ENCODE measurements around the gene BTG4.
A peak's percentile ranks its signal among the peaks of the same experiment; 100 is the strongest.

BTG4 gene

DNA sequence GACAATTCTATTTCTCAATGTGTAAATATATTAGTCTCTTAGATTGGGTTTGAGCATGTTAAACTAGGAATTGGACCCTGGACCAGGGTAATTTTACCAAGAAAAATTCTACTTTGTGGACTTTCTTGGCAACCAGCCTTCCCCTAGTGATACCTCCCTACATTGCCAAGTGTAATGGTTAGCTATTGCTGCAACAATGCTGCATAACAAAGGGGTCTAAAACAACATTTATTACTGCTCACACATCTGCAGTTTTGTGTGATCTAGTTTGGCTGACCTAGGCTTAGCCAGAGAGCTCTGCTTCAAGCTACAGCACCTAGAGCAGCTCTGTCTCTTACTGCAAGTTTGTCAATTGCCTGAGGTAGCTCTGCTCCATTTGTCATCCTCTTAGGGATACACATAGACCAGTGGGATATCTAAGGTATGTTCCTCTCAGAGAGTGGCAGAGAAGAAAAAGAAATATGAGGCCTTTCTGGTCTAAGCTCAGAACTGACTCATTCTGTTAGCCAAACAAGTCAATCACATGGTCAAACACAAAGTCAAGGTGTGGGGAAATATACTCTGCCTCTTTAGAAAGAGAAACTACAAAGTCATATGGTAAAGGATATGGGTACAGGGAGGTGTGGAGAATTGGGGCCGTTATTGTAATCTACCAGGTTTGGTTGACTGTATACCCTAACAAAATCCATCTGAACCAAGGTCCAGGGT lies 26.4 kb upstream of the BTG4 start:
- FAIRE-seq (no peak), DNase-seq (ENCODE audit: low spot score) (no peak)

DNA sequence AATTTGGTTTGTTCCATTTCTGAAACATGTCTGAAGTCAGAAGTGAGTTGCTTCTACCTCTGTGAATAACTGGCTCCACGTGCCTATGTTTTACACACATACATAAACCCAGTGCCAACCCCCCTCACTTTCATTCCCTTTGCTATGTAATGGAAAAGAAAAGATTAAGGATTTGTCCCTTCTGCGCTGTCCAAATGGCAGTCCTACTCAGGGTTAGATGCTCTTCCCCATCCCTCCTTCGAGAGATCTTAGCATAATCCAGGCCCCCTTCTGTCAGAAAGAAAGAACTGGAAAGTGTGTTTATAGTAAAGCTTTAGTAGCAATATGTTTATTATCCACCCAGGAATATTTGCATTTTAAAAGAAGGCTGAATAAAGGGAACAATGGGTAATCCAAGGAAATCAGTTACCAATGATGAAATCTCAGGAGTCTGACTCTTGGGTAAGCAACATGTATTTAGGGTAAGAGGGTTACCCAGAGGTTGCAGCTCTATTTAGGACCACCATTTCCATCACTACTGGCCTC lies 25.2 kb upstream of the BTG4 start:
- no peak for FAIRE-seq
- DNase-seq (ENCODE audit: low spot score), result no peak

DNA sequence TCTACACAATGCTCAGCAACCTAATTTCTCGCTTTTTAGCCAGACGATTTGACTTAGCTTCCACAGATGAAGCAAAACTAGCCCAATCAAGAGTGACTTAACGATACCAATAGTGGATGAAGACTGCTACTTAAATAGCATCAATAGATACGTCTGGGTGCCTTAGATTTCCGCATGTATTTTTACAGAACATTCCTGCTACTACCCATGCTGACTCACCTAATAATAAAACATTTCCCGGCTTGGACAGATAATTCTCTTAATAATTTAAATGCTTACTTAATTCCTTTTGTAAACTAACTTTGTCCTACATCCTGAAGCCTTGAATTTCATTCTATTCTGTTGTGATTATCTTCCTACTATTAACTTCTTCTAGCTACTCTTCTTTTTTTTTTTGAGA lies 23.1 kb upstream of the BTG4 start:
- DNase-seq (ENCODE audit: low spot score) (no peak), FAIRE-seq (no peak)

DNA sequence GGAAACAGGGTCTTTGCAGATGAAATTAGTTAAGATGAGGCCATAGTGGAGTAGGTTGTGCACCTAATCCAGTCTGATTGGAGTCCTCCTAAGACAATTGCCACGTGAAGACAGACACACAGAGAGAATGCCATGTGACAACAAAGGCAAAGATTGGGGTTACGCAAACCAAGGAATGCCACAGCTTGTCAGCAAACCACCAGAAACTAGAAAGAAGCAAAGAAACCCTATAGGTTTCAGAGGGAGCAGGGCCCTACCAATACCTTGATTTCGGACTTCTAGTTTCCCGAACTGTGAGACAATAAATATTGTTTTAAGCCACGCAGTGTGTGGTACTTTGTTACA lies 20.2 kb upstream of the BTG4 start:
- DNase-seq (ENCODE audit: low spot score) (no peak), FAIRE-seq (no peak)

DNA sequence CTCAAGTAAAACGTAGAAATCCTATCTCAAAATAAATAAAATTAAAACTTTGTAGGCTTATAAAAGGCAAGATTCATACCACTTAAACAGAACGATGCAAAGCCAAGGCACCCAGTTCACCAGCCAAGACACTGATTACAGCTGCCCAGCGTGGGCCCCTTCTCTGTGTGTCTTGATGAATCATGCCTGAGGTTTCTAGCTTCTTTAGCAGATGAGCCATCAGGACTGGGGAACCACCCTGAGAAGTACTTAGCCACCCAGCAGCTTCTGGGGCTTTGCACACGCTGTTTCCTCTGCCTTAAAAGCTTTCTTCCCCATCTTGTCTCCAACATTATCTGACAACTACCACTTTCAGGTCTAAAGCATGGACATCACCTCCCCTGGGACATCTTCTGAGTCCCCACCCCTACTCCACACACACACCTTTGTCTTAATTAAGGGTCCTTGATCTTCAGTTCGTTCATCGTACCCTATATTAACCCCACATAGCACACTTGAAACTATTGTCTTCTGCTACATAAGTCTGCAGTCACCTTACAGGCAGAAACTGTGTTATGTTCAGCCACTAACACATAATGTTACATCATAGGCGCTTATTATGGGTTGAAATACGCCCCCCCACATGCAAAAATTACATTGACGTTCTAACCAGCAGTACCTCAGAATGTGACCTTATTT lies 19.6 kb upstream of the BTG4 start:
- FAIRE-seq, result peak; percentile 87
- peak; percentile 91 for DNase-seq (ENCODE audit: low spot score)

DNA sequence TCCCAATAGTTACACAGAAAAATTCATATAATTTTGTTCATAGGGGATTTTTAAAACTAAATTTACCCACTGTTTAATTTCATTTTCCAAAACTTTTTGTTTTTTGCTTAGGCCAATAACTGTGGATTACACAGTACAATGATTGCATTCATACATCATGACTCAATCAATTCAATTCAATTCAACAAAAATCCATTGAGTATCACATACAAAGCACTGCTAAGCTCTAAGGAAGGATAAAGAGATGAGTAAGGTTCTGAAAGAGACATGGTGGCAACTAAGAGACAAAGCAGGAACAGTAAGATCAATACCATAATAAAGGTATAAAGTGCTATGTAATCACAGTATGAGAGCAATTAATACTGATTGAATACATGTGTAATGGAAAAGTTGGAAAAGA lies 18.9 kb upstream of the BTG4 start:
- FAIRE-seq, result no peak
- DNase-seq (ENCODE audit: low spot score), result no peak

DNA sequence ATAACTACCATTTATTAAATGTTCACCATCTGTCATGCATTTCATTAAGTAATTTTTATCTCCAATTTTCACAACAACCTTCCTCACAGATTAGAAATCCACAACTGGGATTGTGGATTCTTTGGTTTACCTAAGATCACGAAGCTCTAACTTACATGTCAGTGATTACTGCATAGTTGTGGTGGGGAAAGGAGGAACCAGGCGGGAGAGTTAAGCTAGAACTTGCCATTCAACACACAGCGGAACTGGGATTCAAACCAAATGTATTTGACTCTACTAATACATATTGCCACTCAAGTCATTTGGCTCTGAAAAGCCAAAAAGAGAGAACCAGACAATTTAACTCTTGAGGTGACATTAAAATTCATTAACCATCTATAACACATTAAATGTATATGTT lies 17.9 kb upstream of the BTG4 start:
- FAIRE-seq, result peak; percentile 74
- DNase-seq (ENCODE audit: low spot score), result no peak

DNA sequence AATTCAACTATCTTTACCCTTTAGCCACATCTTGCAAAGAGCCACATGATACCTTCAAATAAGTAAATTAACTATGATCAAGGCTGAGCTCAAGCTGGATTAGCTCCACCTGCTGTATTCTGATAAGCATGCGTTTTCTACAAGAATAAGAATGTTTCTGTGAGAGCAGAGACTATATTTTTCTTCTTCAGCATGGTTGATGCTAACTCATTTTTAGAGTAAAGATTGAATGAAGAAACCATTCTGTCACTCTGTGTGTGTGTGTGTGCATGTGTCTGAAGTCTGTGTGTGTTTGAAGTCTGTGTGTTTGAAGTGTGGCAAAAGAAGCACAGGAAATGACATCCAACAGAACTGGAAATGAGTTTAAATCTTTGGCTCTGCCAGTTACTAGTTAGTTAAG lies 16.4 kb upstream of the BTG4 start:
- no peak for DNase-seq (ENCODE audit: low spot score)

DNA sequence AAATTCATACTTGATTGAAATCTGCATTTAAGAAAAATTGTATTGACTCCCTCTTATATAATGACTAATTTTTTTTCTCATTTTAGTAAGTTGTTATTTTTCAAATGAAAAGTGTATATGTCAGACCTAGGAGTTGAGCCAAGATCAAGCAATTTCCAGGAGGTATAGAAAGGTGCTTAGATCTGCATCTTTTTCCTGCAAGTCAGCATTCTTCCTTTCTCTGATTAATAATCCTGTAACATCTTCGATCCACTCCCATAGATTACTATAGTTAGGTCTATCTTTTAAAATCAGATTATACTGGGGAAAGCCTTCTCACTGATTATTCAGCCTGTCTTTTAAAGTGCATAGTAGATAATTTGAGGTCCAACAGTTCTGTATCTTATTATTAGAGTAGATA lies 15.1 kb upstream of the BTG4 start:
- FAIRE-seq (no peak), DNase-seq (ENCODE audit: low spot score) (no peak)

More for the DNA sequence above, 16.4 kb upstream of the BTG4 start:
- FAIRE-seq, result peak; percentile 5

DNA sequence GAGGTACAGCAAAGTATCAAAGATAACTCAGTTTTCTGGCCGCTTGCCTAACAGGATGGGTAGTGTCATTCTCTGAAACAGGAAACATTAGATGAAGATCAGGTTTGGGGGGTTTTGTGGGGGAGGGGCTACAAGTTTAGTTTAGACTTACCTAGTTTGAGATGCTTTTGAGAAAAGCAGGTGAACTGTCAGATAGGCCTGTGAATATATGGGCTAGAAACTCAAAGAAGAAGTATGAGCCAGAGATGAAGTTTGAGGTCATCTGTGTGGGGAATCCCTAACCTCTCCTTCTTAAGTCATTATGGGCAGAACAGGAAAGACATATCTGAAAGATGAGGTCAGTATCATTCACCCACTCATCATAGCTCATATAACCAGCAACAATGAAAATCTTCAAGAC lies 14.3 kb upstream of the BTG4 start:
- peak; percentile 75 for DNase-seq (ENCODE audit: low spot score)
- FAIRE-seq, result no peak

DNA sequence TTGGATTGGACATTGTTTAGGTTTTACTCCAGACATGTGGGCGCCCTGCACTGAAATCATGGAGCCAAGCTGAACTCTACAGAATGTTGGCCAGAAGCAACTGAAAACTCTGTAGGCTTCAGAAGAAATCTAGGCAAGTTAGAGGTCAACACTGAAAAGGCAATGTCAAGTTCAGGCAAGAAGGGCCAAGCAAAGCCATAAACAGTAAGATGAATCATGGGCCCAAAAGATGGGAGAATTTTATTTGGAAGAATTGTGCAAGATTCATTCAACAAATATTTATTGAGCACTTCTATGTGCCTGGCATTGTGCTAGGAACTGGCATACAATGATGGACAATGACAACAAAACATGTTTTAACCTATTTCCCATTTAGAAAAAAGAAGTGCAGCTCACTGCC lies 13.3 kb upstream of the BTG4 start:
- DNase-seq (ENCODE audit: low spot score) (no peak), FAIRE-seq (no peak)

DNA sequence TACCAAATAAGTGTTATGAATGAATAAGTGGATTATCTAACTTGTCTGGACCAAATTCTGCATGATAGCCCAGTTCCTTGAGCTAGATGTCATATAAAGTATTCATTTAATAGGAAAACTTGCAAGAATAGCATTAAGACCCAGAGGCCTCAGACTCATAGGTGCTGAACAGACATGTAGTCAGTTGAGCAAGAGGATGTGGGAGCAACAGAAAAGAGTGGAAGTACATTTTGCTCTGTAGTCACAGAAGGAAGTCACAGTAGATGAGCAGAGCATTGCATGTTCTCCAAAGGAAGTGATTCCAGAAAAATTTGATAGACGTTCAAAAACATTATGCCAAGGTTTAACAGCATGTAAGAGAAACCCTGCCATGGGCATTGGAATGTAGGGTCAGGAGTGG lies 11.9 kb upstream of the BTG4 start:
- FAIRE-seq, result no peak

DNA sequence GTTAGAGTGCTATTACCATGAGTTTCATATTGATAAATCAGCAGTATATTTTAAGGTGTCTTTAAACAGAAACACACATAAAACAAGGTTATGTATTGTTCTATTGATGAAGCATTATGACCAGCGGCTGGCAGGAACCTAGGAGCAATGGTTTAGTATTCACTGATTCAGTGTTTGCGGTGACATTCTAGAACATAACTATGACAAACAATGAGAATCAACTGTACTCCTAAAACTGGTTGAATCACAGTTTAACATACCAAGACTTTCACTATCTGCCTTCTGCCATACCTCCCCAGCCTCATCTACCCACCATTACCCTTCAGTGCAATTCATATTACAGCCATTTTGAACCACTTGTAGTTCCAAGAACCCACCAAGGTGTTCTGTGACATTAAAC lies 11.2 kb upstream of the BTG4 start:
- FAIRE-seq (no peak), DNase-seq (ENCODE audit: low spot score) (no peak)

More for the DNA sequence above, 11.9 kb upstream of the BTG4 start:
- DNase-seq (ENCODE audit: low spot score), result no peak

DNA sequence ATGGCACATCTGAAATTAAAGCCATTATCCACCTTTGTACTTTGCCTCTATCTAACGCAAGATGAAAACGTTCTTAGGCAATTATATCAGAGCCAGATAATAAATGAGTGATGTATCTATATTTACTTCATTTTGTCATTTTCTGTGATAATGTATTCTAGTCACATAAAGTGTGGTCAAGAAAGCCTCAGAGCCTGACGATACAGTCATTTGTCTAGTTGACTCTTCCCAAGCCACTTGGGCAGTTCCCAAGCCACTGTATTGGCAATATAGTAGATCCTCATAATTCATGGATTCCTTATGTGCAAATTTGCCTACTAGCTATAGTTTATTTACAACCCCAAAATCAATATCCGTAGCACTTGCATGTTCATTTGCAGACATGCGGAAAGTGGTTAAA lies 10.2 kb upstream of the BTG4 start:
- no peak for DNase-seq (ENCODE audit: low spot score)
- no peak for FAIRE-seq

DNA sequence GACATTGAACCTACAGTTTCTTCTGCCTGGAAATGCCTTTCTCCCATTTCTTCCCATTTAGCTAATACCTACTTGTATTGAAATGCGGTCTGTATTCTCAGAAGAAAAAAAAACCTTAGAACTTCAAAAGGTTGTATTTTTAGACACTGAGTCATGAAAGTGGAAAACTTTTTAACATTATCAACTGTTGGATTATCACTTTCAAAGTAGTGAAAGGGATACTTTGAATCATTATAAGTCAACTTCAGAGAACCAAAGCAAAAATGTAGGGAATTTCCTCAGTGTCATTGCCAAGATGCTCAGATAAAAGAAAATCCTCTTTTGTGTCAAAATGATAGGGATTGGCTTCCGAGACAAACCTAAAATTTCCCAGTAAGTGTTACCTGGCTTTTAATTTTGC lies 8.9 kb upstream of the BTG4 start:
- FAIRE-seq (no peak), DNase-seq (ENCODE audit: low spot score) (no peak)

DNA sequence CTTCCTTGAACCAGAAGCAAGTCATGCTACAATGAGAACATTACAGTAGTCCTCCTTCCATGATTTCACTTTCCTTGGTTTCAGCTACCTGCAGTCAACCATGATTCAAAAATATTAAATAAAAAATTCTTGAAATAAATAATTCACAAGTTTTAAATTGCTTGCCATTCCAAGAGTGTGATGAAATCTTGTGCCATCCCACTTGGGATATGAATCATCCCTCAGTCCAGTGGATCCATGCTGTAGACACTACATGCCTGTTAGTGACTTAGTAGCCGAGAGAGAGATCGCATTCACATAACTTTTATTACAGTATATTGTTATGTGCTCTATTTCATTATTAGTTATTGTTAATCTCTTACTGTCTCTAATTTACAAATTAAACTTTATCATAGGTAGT lies 8.4 kb upstream of the BTG4 start:
- no peak for FAIRE-seq

DNA sequence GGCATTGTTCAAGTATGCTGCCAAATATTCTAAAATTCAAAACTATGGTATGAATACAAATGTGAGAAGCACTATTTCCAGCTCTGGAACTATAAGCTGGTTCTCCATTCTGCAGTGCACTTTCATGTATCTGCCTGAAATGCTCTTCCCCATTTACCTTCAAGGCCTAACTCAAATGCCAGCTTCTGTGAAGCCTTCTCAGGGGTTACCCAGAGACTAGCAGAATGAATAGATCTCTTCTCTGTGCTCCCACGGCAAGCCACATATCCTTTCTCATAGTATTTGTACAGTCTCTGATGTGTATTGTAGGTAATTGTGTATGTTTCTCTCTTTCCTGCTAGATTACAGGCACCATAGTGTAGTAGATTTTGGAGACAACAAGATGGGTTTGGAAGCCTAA lies 6.5 kb upstream of the BTG4 start:
- peak; percentile 32 for FAIRE-seq
- DNase-seq (ENCODE audit: low spot score), result no peak

More for the DNA sequence above, 8.4 kb upstream of the BTG4 start:
- no peak for DNase-seq (ENCODE audit: low spot score)

DNA sequence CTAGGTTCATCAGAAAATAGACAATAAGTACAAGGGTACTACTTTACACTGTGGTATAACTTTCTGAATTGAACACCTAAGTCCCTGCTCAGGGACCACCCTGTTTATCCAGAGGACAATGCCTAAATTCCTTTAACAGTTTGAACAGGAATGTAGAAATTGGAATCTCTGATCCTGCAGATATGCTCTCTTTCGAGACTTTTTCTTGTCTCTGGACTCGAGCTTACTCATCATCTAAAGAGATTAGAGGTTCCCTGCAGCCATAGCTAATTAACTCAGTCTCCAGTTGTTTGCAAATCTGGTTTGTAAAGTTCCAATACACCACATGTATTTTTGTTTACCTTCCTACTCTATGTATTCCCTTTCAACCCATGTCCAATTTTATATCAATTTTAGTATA lies 3.4 kb upstream of the BTG4 start:
- FAIRE-seq (no peak), DNase-seq (ENCODE audit: low spot score) (no peak)

DNA sequence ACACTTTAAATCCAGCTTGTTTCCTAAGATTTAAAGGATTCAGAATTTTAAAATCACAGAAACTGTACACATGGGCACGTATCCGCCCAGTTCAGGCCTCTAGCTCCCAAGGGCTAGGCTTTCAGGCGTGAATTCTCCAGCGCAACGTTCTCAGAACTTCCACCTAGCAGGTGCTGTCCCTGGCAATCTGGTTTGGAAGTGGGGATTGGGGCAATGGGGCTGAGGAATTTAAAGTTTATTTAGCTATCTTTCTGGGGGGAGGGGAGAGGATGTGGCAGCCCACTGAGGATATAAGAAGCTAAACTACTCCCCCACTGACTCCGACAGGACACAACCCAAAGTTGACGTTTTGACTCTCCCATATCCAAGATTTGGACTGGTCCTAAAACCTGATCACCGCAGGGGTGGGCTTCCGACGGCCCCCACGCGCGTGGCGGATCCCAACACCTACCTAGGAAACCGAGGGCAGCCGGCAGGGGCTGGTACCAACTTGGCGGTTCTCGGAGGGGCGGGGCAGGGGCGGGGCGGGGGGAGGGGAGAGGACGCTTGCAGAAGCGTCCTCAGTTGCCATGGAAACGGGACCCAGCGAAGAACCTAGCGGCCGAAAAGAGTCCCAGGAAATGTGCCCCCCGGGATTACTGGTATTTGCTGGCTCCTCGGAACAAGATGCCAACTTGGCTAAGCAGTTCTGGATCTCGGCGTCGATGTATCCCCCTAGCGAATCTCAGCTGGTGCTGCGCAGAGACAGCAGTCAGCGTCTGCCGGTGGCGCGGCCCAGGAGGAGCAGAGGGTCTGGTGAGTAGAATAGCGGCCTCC lies 2.2 kb upstream of the BTG4 start, which contains the start of gene HOATZ:
Gene HOATZ, plus strand, starts transcription at position 563 of the 816 bp plus-strand sequence. Its CDS starts 7 bp downstream, at position 570.
- no peak for DNase-seq (ENCODE audit: low spot score)
- no peak for FAIRE-seq

DNA sequence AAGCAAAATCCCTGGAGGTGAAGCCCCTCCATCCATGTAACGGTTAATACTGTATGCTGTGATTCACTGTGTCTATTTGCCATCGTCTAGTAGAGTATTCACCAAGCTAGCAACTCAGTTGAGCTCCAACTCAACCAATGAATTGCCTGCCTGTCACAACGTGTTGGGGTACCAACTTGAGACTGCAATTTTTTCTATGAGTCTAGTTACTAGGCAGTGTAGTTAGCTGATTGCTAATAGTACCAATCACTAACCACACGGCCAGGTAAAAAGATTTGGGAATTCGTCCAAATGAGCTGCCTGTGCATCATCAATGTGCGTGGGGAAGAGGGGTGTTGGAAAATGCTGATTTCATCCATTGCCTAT lies 1.0 kb upstream of the BTG4 start:
- DNase-seq (ENCODE audit: low spot score), result no peak
- peak; percentile 85 for FAIRE-seq

DNA sequence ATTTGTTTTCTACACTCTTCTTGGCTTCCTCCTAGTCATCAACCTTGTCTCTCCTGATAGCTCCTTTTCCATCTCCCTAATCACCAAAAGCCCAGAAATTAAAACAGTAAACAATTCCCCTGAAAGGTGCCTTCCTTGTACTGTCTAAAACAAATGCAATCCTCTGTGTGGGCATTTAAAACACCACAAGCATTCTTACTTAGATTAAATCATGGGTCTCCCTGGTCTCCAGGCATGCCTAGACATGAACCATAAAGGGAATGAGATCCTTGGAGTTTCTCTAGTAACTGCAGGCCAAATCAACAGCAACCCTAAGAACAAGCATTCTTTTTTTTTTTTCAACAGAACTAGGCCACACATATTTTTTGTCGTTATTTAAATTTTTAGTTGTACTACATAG lies 1.9 kb downstream of the BTG4 start:
- no peak for FAIRE-seq
- no peak for DNase-seq (ENCODE audit: low spot score)

DNA sequence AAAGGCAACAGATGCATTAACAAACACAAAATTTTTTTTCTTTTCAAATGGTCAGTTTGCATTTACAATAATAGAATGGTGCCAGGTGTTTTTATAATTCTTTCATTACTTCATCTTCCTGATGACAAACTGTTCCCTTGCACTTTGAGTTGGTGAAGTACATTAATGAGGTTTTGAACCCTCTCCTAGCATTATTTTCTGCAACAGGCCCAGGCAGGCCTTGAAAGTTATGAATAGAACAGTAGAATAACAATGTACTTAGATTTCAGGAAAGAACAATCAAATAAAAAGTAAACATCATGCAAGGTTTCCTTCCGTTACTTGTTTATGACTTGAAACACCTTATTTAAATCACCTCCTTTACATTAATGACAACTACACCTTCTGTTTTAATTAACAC lies 9.6 kb downstream of the BTG4 start:
- no peak for FAIRE-seq

More for the DNA sequence above, 9.6 kb downstream of the BTG4 start:
- no peak for DNase-seq (ENCODE audit: low spot score)

Measured in urothelium cell line (cell line).